ENCODE measurements around the gene RAB39A. TPM values are rescaled to one million over a fixed set of nuclear protein-coding genes. Genes with fewer than 3 reads are reported as not detected.
"Not testable (repeated sequence)": the region's sequence is repeated elsewhere in the genome, so short reads cannot be mapped to it uniquely, and the experiment has no call there.

Gene RAB39A
- total and polyA plus RNA-seq, 4 donors = 0.14 to 3.5 (median 0.92) TPM

GRCh38 chr11:107882095-107882820 lies 46.0 kb upstream of the RAB39A start (continued):
- TF ChIP-seq CTCF (IDR thresholded peaks at IDR 0.05; ENCODE audit: low read depth, low read length, missing input control) = no peak

GRCh38 chr11:107898270-107898669 lies 30.0 kb upstream of the RAB39A start:
- peak; percentile 32 for TF ChIP-seq CTCF (IDR thresholded peaks at IDR 0.05; ENCODE audit: low read depth, low read length, missing input control)
- peak; percentile 56 to 60 for TF ChIP-seq RAD21 (IDR thresholded peaks at IDR 0.05)
- TF ChIP-seq ATF3 (IDR thresholded peaks at IDR 0.05) = no peak
- Histone ChIP-seq H3K9me3 (ENCODE audit: control insufficient read depth in 4 of 4, low read length in 3 of 4) (no peaks in the 10 kb centered on the region), H3K36me3 (ENCODE audit: control insufficient read depth in 4 of 4, insufficient read depth in 3 of 4, low read depth in 1 of 4, low read length in 3 of 4) (no peaks in the 10 kb centered on the region), H3K27me3 (ENCODE audit: control insufficient read depth in 4 of 4, insufficient read depth in 4 of 4, low read length in 3 of 4) (no peaks in the 10 kb centered on the region), H3K4me1 (ENCODE audit: control insufficient read depth in 4 of 4, insufficient read depth in 4 of 4, low read length in 3 of 4) (no peaks in the 10 kb centered on the region), H3K4me3 (ENCODE audit: low read depth in 1 of 3, low read length in 3 of 3) (no peak overlapping the region), H3K9ac (ENCODE audit: low read depth in 1 of 2, low read length in 2 of 2) (no peak overlapping the region), H3K27ac (ENCODE audit: low read depth in 1 of 2, low read length in 2 of 2) (no peak overlapping the region)
- no peak for DNase-seq (ENCODE audit: low spot score)
- 18% methylated on average over 1 of the region's 1 CpG for WGBS

- no peaks in the 10 kb centered on the region for H3K27me3 ChIP-seq (ENCODE audit: control insufficient read depth in 4 of 4, insufficient read depth in 4 of 4, low read length in 3 of 4)
- H3K4me3 ChIP-seq (ENCODE audit: low read depth in 1 of 3, low read length in 3 of 3) = no peak overlapping the region
- no peaks in the 10 kb centered on the region for H3K4me1 ChIP-seq (ENCODE audit: control insufficient read depth in 4 of 4, insufficient read depth in 4 of 4, low read length in 3 of 4)
- H3K9me3 ChIP-seq (ENCODE audit: control insufficient read depth in 4 of 4, low read length in 3 of 4) = no peaks in the 10 kb centered on the region
- DNase-seq (ENCODE audit: low spot score) = no peak
- H3K9ac ChIP-seq (ENCODE audit: low read depth in 1 of 2, low read length in 2 of 2) = no peak overlapping the region
- TF ChIP-seq RAD21 (IDR thresholded peaks at IDR 0.05) = no peak
- no peak for TF ChIP-seq REST (IDR thresholded peaks at IDR 0.05)
- no peak for TF ChIP-seq NR2F2 (IDR thresholded peaks at IDR 0.05)
- no peak for TF ChIP-seq FOXA1 (IDR thresholded peaks at IDR 0.05)
- no peak for TF ChIP-seq ZBTB33 (IDR thresholded peaks at IDR 0.05)
- TF ChIP-seq CTCF (IDR thresholded peaks at IDR 0.05; ENCODE audit: low read depth, low read length, missing input control) = no peak
- TF ChIP-seq ATF3 (IDR thresholded peaks at IDR 0.05) = no peak
- whole genome bisulfite sequencing = 73% methylated on average over 23 of the region's 23 CpGs
- H3K27ac ChIP-seq (ENCODE audit: low read depth in 1 of 2, low read length in 2 of 2) = no peak overlapping the region
- no peaks in the 10 kb centered on the region for H3K36me3 ChIP-seq (ENCODE audit: control insufficient read depth in 4 of 4, insufficient read depth in 3 of 4, low read depth in 1 of 4, low read length in 3 of 4)
Observed at GRCh38 chr11:107908211-107908610, 20.0 kb upstream of the RAB39A start.

GRCh38 chr11:107912415-107912814 lies 15.8 kb upstream of the RAB39A start:
- H3K9me3 ChIP-seq (ENCODE audit: control insufficient read depth in 4 of 4, low read length in 3 of 4) = not testable (repeated sequence)
- 95% methylated on average over 32 of the region's 38 CpGs for WGBS

More at GRCh38 chr11:107912415-107912814, 15.8 kb upstream of the RAB39A start:
- not testable (repeated sequence) for H3K36me3 ChIP-seq (ENCODE audit: control insufficient read depth in 4 of 4, insufficient read depth in 3 of 4, low read depth in 1 of 4, low read length in 3 of 4); H3K4me3 ChIP-seq (ENCODE audit: low read depth in 1 of 3, low read length in 3 of 3); H3K27ac ChIP-seq (ENCODE audit: low read depth in 1 of 2, low read length in 2 of 2); H3K27me3 ChIP-seq (ENCODE audit: control insufficient read depth in 4 of 4, insufficient read depth in 4 of 4, low read length in 3 of 4); H3K4me1 ChIP-seq (ENCODE audit: control insufficient read depth in 4 of 4, insufficient read depth in 4 of 4, low read length in 3 of 4); DNase-seq (ENCODE audit: low spot score); H3K9ac ChIP-seq (ENCODE audit: low read depth in 1 of 2, low read length in 2 of 2)
